Smooth muscle cell (in vitro differentiated cells): ENCODE measurements around the gene LITAF. TPM values are rescaled to one million over a fixed set of nuclear protein-coding genes. Genes with fewer than 3 reads are reported as not detected.
A peak's percentile ranks its signal among the peaks of the same experiment; 100 is the strongest.

Experiments
- DNase-seq: peaks from one replicate; lab custom pipeline; 2025; ENCODE audit not compliant: unreplicated experiment; lab: John Stamatoyannopoulos, UW
- H2AFZ ChIP-seq: fragments of 200-600 bp; sonication (generic); 2 replicates; pipeline ENCODE4 v1.6.0; 2016; ENCODE audit warnings: antibody characterized with exemption, low read depth, mild to moderate bottlenecking
- H3F3A ChIP-seq: fragments of 200-600 bp; sonication (generic); 2 replicates; pipeline ENCODE4 v1.6.0; 2017; ENCODE audit warnings: antibody characterized with exemption, low read depth
- H3K27ac ChIP-seq: fragments of 200-600 bp; sonication (generic); 2 replicates; pipeline ENCODE4 v1.5.1; 2016; ENCODE audit warnings: low read depth, mild to moderate bottlenecking
- H3K27me3 ChIP-seq: fragments of 200-600 bp; sonication (generic); 2 replicates; pipeline ENCODE4 v1.6.1; 2016; ENCODE audit warnings: low read depth, mild to moderate bottlenecking
- H3K36me3 ChIP-seq: fragments of 200-600 bp; sonication (generic); 2 replicates; pipeline ENCODE4 v1.5.1; 2016; ENCODE audit warnings: low read depth
- H3K4me1 ChIP-seq: fragments of 200-600 bp; sonication (generic); 2 replicates; pipeline ENCODE4 v1.5.1; 2016; ENCODE audit warnings: low read depth
- H3K4me2 ChIP-seq: fragments of 200-600 bp; sonication (generic); 2 replicates; pipeline ENCODE4 v1.6.0; 2016; ENCODE audit warnings: mild to moderate bottlenecking
- H3K4me3 ChIP-seq: fragments of 200-600 bp; sonication (generic); 2 replicates; pipeline ENCODE4 v1.5.1; 2016; ENCODE audit warnings: mild to moderate bottlenecking
- H3K79me2 ChIP-seq: fragments of 200-600 bp; sonication (generic); 2 replicates; pipeline ENCODE4 v1.6.0; 2016; ENCODE audit warnings: low read depth, mild to moderate bottlenecking
- H3K9ac ChIP-seq: fragments of 200-600 bp; sonication (generic); 2 replicates; pipeline ENCODE4 v1.6.0; 2016; ENCODE audit warnings: low read depth
- H3K9me3 ChIP-seq: fragments of 200-600 bp; sonication (generic); replicated peaks from 2 replicates; pipeline ENCODE4 v1.5.1; 2016; ENCODE audit warnings: low read depth
- H4K20me1 ChIP-seq: fragments of 200-600 bp; sonication (generic); 2 replicates; pipeline ENCODE4 v1.6.0; 2016; ENCODE audit warnings: low read depth
- CTCF ChIP-seq: fragments of 200-600 bp; sonication (generic); IDR thresholded peaks from 2 replicates; pipeline ENCODE4 v1.5.1; 2017; ENCODE audit warnings: borderline replicate concordance, mild to moderate bottlenecking, antibody characterized with exemption; ENCODE audit not compliant: insufficient read depth, poor library complexity, severe bottlenecking
- WGBS: methylation state at CpG from one replicate; pipeline ENCODE4 v1.1.7; 2016; ENCODE audit warnings: low lambda C conversion rate; 5-methylcytosine and 5-hydroxymethylcytosine counted together
- polyA plus RNA-seq: library from polyadenylated mRNA; unstranded; fragments of >200 nt; fragmentation: Nextera tagmentation; extraction: Ambion mirVana; gene quantifications from 2 replicates; pipeline ENCODE4 v1.2.1, GENCODE V29; 2016
- total RNA-seq: library from RNA; depleted of rRNA; stranded (reverse); fragments of >200 nt; gene quantifications from 2 replicates; pipeline ENCODE4 v1.2.3, GENCODE V29; 2014

LITAF gene
- total and polyA plus RNA-seq, 2 experiments from 2014 or later: 40.4 to 72.6 TPM

GRCh38 chr16:11546608-11547061 is 40.1 kb downstream of the LITAF start:
- H4K20me1 ChIP-seq: no peaks in the 10 kb centered on the region
- 30% methylated on average over 5 of the region's 5 CpGs for WGBS
- no peaks in the 10 kb centered on the region for H3K79me2 ChIP-seq
- no peak overlapping the region for H2AFZ ChIP-seq
- H3K9ac ChIP-seq: no peak overlapping the region
- H3K9me3 ChIP-seq: no peaks in the 10 kb centered on the region
- no peaks in the 10 kb centered on the region for H3F3A ChIP-seq
- H3K27me3 ChIP-seq: no peaks in the 10 kb centered on the region
- no peaks in the 10 kb centered on the region for H3K4me1 ChIP-seq
- no peak for TF ChIP-seq CTCF
- peaks cover 10% of the 10 kb centered on the region for H3K36me3 ChIP-seq
- no peak overlapping the region for H3K4me3 ChIP-seq
- peak overlapping the region; percentile 32 for H3K4me2 ChIP-seq
- H3K27ac ChIP-seq: peak overlapping the region; percentile 39
- no peak for DNase-seq

- no peak overlapping the region for H3K27ac ChIP-seq
- 72% methylated on average over 12 of the region's 12 CpGs for WGBS
- no peak for TF ChIP-seq CTCF
Observed at GRCh38 chr16:11543661-11544393, 42.9 kb downstream of the LITAF start.

GRCh38 chr16:11542069-11542744 is 44.5 kb downstream of the LITAF start:
- H3K9me3 ChIP-seq: no peaks in the 10 kb centered on the region
- no peak overlapping the region for H2AFZ ChIP-seq
- no peaks in the 10 kb centered on the region for H4K20me1 ChIP-seq
- no peak overlapping the region for H3K4me2 ChIP-seq
- H3K79me2 ChIP-seq: no peaks in the 10 kb centered on the region
- H3K36me3 ChIP-seq: no peaks in the 10 kb centered on the region
- no peak overlapping the region for H3K4me3 ChIP-seq
- no peak for TF ChIP-seq CTCF
- no peaks in the 10 kb centered on the region for H3K4me1 ChIP-seq
- H3F3A ChIP-seq: no peaks in the 10 kb centered on the region
- no peak overlapping the region for H3K27ac ChIP-seq
- H3K9ac ChIP-seq: no peak overlapping the region
- no peaks in the 10 kb centered on the region for H3K27me3 ChIP-seq
- DNase-seq: no peak
- 95% methylated on average over 9 of the region's 9 CpGs for WGBS

More at GRCh38 chr16:11543661-11544393, 42.9 kb downstream of the LITAF start:
- Histone ChIP-seq H3K79me2 (no peaks in the 10 kb centered on the region), H3K4me2 (no peak overlapping the region), H3K27me3 (no peaks in the 10 kb centered on the region), H3K9ac (no peak overlapping the region), H2AFZ (no peak overlapping the region), H3K4me3 (no peak overlapping the region), H4K20me1 (no peaks in the 10 kb centered on the region), H3K36me3 (no peaks in the 10 kb centered on the region), H3K9me3 (no peaks in the 10 kb centered on the region), H3F3A (no peaks in the 10 kb centered on the region), H3K4me1 (no peaks in the 10 kb centered on the region)
- no peak for DNase-seq
